ENCODE measurements around the gene TMEM97.
"Not testable (repeated sequence)": the region's sequence is repeated elsewhere in the genome, so short reads cannot be mapped to it uniquely, and the experiment has no call there.

TMEM97 gene

DNA sequence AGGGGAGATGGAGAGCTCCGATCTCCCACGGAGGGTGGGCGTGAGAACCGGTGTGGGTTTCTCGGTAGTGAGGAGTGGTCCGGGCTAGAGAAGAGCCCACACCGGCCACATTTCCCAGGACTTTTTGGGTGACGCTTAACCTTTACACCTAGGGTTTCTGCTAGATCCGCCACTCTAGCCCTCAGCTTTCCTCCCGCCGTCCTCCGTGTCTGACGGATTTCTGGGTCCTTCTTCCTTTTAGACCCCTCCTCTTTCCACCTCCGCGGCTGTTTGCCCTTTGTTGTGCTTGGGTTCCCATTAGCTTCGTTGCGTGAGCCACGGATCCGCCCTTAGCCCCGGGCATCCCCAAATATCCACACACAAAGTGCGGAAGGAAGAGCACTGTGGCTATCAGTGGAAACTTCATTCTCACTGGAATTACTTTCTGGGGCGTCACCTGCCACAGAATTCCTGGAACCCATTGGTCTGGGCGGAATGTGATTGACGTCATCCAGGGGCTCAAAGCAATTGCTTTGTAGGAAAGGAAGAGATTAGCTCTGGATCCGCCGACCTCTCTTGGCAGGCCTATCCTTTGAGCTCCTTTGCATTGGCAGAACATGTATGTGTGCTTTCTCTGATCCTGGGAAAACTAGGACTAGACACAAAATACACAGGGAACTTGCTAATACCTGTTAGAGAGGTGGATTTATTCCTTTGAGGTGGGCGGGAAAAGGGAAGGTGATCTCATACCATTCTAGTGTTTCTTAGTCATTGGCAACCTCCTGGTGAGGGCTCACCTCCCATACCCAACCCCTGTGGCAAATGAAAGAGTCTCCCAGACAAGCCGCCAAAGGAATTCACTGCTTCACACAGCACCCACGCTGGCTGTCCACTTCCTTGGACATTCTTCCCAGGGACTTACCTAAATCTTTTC is 17.2 kb downstream of the TMEM97 start:
- DNase-seq (ENCODE audit: low read depth in 1 of 2, low spot score in 1 of 2) = peak in 1 of 2 experiments; percentile 10
- H3K27ac ChIP-seq (replicated peaks) = peak overlapping the region; percentile 46
- H3K4me3 ChIP-seq (replicated peaks; ENCODE audit: insufficient read depth, low read length) = peak overlapping the region; percentile 97
- TF ChIP-seq GABPA (IDR thresholded peaks at IDR 0.05; ENCODE audit: low read depth) (no peak), POLR2AphosphoS5 (IDR thresholded peaks at IDR 0.05; ENCODE audit: low read depth) (no peak), SPI1 (IDR thresholded peaks at IDR 0.05; ENCODE audit: borderline replicate concordance, low read depth) (no peak)
- TF ChIP-seq, protein P1, sequence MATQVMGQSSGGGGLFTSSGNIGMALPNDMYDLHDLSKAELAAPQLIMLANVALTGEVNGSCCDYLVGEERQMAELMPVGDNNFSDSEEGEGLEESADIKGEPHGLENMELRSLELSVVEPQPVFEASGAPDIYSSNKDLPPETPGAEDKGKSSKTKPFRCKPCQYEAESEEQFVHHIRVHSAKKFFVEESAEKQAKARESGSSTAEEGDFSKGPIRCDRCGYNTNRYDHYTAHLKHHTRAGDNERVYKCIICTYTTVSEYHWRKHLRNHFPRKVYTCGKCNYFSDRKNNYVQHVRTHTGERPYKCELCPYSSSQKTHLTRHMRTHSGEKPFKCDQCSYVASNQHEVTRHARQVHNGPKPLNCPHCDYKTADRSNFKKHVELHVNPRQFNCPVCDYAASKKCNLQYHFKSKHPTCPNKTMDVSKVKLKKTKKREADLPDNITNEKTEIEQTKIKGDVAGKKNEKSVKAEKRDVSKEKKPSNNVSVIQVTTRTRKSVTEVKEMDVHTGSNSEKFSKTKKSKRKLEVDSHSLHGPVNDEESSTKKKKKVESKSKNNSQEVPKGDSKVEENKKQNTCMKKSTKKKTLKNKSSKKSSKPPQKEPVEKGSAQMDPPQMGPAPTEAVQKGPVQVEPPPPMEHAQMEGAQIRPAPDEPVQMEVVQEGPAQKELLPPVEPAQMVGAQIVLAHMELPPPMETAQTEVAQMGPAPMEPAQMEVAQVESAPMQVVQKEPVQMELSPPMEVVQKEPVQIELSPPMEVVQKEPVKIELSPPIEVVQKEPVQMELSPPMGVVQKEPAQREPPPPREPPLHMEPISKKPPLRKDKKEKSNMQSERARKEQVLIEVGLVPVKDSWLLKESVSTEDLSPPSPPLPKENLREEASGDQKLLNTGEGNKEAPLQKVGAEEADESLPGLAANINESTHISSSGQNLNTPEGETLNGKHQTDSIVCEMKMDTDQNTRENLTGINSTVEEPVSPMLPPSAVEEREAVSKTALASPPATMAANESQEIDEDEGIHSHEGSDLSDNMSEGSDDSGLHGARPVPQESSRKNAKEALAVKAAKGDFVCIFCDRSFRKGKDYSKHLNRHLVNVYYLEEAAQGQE (IDR thresholded peaks at IDR 0.05; ENCODE audit: insufficient replicate concordance, low read depth) = no peak
- TF ChIP-seq, protein P2, sequence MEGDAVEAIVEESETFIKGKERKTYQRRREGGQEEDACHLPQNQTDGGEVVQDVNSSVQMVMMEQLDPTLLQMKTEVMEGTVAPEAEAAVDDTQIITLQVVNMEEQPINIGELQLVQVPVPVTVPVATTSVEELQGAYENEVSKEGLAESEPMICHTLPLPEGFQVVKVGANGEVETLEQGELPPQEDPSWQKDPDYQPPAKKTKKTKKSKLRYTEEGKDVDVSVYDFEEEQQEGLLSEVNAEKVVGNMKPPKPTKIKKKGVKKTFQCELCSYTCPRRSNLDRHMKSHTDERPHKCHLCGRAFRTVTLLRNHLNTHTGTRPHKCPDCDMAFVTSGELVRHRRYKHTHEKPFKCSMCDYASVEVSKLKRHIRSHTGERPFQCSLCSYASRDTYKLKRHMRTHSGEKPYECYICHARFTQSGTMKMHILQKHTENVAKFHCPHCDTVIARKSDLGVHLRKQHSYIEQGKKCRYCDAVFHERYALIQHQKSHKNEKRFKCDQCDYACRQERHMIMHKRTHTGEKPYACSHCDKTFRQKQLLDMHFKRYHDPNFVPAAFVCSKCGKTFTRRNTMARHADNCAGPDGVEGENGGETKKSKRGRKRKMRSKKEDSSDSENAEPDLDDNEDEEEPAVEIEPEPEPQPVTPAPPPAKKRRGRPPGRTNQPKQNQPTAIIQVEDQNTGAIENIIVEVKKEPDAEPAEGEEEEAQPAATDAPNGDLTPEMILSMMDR (IDR thresholded peaks at IDR 0.05; ENCODE audit: insufficient read depth, low read length) = no peak
- H3K27me3 ChIP-seq (ENCODE audit: insufficient read depth, poor library complexity, severe bottlenecking) = no peaks in the 10 kb centered on the region

DNA sequence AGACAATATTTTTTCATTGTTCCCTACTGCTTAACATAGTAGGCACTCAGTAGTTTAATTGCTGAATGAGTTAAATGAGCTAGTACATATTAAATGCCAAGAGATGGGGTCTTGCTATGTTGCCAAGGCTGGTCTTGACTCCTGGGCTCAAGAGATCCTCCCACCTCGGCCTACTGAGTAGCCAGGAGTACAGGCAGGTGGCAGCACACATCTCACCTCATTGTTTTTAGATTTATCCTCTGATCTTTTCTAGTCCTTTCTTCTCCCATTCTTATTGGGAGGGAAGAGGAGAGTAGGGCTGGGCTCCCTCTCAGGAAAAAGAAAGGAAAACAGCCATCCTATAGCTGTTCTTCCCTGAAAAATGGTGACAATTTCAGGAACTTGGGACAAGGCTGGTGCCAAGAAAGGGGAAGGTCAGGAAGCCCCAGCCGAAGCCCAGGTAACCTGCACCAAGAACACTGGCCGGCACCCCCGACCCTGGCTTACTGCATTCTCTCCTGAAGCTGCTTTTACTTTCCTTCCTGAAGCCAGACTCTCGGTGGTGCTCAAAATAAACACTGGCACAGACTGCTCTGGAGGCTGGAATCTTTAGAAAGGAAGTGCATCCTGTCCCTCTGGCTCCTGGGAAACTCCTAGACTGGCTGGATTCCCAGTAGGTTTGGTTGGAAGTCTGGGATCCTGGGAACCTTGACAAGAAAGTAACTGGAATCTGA is 19.2 kb downstream of the TMEM97 start:
- no peak for DNase-seq (ENCODE audit: low read depth in 1 of 2, low spot score in 1 of 2)
- Histone ChIP-seq H3K27ac (replicated peaks) (no peak overlapping the region), H3K4me3 (replicated peaks; ENCODE audit: insufficient read depth, low read length) (no peak overlapping the region), H3K27me3 (ENCODE audit: insufficient read depth, poor library complexity, severe bottlenecking) (no peaks in the 10 kb centered on the region)
- TF ChIP-seq SPI1 (IDR thresholded peaks at IDR 0.05; ENCODE audit: borderline replicate concordance, low read depth) (no peak), POLR2AphosphoS5 (IDR thresholded peaks at IDR 0.05; ENCODE audit: low read depth) (no peak), GABPA (IDR thresholded peaks at IDR 0.05; ENCODE audit: low read depth) (no peak)
- TF ChIP-seq, protein P2 (IDR thresholded peaks at IDR 0.05; ENCODE audit: insufficient read depth, low read length) = no peak
- TF ChIP-seq, protein P1 (IDR thresholded peaks at IDR 0.05; ENCODE audit: insufficient replicate concordance, low read depth) = no peak

DNA sequence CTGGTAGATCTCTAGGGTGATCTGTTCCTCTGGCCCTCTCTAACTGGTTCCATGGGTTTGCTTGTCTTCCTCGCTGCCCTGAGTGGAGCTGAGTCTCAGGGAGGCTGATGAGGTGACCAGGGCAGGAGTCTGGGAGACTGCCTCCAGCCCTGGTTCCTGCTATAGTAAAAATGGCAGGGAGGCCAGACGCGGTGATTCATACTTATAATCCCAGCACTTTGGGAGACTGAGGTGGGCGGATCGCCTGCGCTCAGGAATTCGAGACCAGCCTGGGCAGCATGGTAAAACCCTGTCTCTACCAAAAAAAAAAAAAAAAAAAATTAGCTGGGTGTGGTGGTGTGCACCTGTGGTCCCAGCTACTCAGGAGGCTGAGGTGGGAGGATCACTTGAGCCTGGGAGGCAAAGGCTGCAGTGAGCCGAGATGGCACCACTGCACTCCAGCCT is 19.8 kb downstream of the TMEM97 start:
- H3K27me3 ChIP-seq (ENCODE audit: insufficient read depth, poor library complexity, severe bottlenecking); DNase-seq (ENCODE audit: low read depth in 1 of 2, low spot score in 1 of 2); H3K4me3 ChIP-seq (replicated peaks; ENCODE audit: insufficient read depth, low read length); H3K27ac ChIP-seq (replicated peaks): not testable (repeated sequence)

DNA sequence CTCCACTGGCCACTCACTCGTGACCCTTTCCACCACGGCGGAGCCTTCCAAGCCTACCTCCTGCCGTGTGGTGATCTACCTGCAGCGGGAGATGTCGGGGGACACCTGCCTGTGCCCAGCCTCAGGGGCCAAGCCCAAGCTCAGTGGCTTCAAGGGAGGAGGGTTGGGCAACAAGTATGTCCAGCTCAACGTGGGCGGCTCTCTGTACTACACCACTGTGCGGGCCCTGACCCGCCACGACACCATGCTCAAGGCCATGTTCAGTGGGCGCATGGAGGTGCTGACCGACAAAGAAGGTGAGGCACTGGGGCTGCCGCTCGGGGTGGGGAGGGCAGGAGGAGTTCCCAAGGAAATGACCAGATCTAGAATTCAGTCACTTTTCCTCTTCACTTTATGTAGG is 20.4 kb downstream of the TMEM97 start:
- H3K4me3 ChIP-seq (replicated peaks; ENCODE audit: insufficient read depth, low read length) = no peak overlapping the region
- no peak for DNase-seq (ENCODE audit: low read depth in 1 of 2, low spot score in 1 of 2)
- H3K27ac ChIP-seq (replicated peaks) = no peak overlapping the region
- TF ChIP-seq, protein P2 (IDR thresholded peaks at IDR 0.05; ENCODE audit: insufficient read depth, low read length) = no peak
- TF ChIP-seq GABPA (IDR thresholded peaks at IDR 0.05; ENCODE audit: low read depth) = no peak
- TF ChIP-seq POLR2AphosphoS5 (IDR thresholded peaks at IDR 0.05; ENCODE audit: low read depth) = no peak
- H3K27me3 ChIP-seq (ENCODE audit: insufficient read depth, poor library complexity, severe bottlenecking) = no peaks in the 10 kb centered on the region

Measured in HL-60 (cell line).